ENCODE results near the gene MAST4.

The MAST4 gene

GRCh38 chr5:67093279-67093678 is 497.1 kb downstream of the MAST4 start:
- no peak for TF ChIP-seq CTCF (conservative IDR thresholded peaks at IDR 0.05; ENCODE audit: low read length)
- no peak overlapping the region for H3K4me3 ChIP-seq (ENCODE audit: low read length)
- no peak for DNase-seq (ENCODE audit: low read depth)

- TF ChIP-seq CTCF (conservative IDR thresholded peaks at IDR 0.05; ENCODE audit: low read length) = no peak
- DNase-seq (ENCODE audit: low read depth) = peak; percentile 56
Observed at GRCh38 chr5:67094476-67095300, 498.5 kb downstream of the MAST4 start.

GRCh38 chr5:67095346-67096171 is 499.4 kb downstream of the MAST4 start:
- TF ChIP-seq CTCF (conservative IDR thresholded peaks at IDR 0.05; ENCODE audit: low read length) = no peak
- peak overlapping the region; percentile 7; the same call in 1 of the 2 replicates for H3K4me3 ChIP-seq (ENCODE audit: low read length)
- peak; percentile 66 for DNase-seq (ENCODE audit: low read depth)

More at GRCh38 chr5:67094476-67095300, 498.5 kb downstream of the MAST4 start:
- H3K4me3 ChIP-seq (ENCODE audit: low read length) = no peak overlapping the region

GRCh38 chr5:67098656-67099055 is 502.5 kb downstream of the MAST4 start:
- DNase-seq (ENCODE audit: low read depth) = no peak
- no peak for TF ChIP-seq CTCF (conservative IDR thresholded peaks at IDR 0.05; ENCODE audit: low read length)
- no peak overlapping the region for H3K4me3 ChIP-seq (ENCODE audit: low read length)

GRCh38 chr5:67100301-67100700 is 504.1 kb downstream of the MAST4 start:
- H3K4me3 ChIP-seq (ENCODE audit: low read length) = no peak overlapping the region
- TF ChIP-seq CTCF (conservative IDR thresholded peaks at IDR 0.05; ENCODE audit: low read length) = no peak
- DNase-seq (ENCODE audit: low read depth) = no peak

GRCh38 chr5:67102708-67103107 is 506.5 kb downstream of the MAST4 start:
- no peak for DNase-seq (ENCODE audit: low read depth)
- no peak for TF ChIP-seq CTCF (conservative IDR thresholded peaks at IDR 0.05; ENCODE audit: low read length)
- no peak overlapping the region for H3K4me3 ChIP-seq (ENCODE audit: low read length)
